Endothelial cell of umbilical vein (primary cell): ENCODE results near the gene CD37. TPM values are rescaled to one million over a fixed set of nuclear protein-coding genes. Genes with fewer than 3 reads are reported as not detected.

Experiments
- BruUV-seq: library from RNA; stranded (reverse); fragments of 400-500 nt; replicated peaks from 2 replicates; lab custom pipeline; 2021; lab: Mats Ljungman, UMichigan
- CTCF ChIA-PET: fragments of 300-600, 350-600 bp; sonication (Branson Sonifier 250); formaldehyde crosslinking; loops from one replicate; lab custom pipeline; 2021; ENCODE audit warnings: antibody characterized with exemption, inconsistent platforms; lab: Charles Lee
- POLR2A ChIA-PET: fragments of 300-600, 350-600 bp; sonication (Branson Sonifier 250); formaldehyde crosslinking; loops from one replicate; lab custom pipeline; 2021; ENCODE audit warnings: antibody characterized with exemption, inconsistent platforms; lab: Charles Lee
- DNase-seq: peaks from one replicate; pipeline ENCODE4 v3.0.0-alpha.2; 2011; ENCODE audit warnings: low read depth, low spot score
- FAIRE-seq: peaks from 2 replicates; lab custom pipeline; 2011; peaks lifted over from hg19 to GRCh38; lab: Jason Lieb, UNC
- H2AFZ ChIP-seq: 2 replicates; pipeline ENCODE4 v1.6.0; 2012; ENCODE audit warnings: low read depth, low read length, control low read depth, inconsistent platforms
- H3K27ac ChIP-seq: 2 replicates; pipeline ENCODE4 v1.5.1; 2011; ENCODE audit warnings: low read depth, mild to moderate bottlenecking, control low read depth, low read length, moderate library complexity; ENCODE audit not compliant: insufficient read depth
- H3K27me3 ChIP-seq, 2 experiments: 2 replicates each; pipeline versions ENCODE4 v1.6.0 to v1.6.1; 2011; ENCODE audit warnings: low read length in 2 of 2, mixed read lengths in 1 of 2; ENCODE audit not compliant: control insufficient read depth in 2 of 2, insufficient read depth in 2 of 2
- H3K36me3 ChIP-seq, 2 experiments: 2 replicates in 1 of 2; 3 replicates in 1 of 2; pipeline ENCODE4 v1.5.1; 2011; ENCODE audit warnings: low read length in 2 of 2, mild to moderate bottlenecking in 1 of 2, moderate library complexity in 1 of 2; ENCODE audit not compliant: control insufficient read depth in 2 of 2, insufficient read depth in 2 of 2; ENCODE audit errors: extremely low read depth in 1 of 2
- H3K4me1 ChIP-seq: 3 replicates; pipeline ENCODE4 v1.5.1; 2011; ENCODE audit warnings: mild to moderate bottlenecking, low read length; ENCODE audit not compliant: control insufficient read depth, insufficient read depth; ENCODE audit errors: extremely low read depth
- H3K4me2 ChIP-seq: 2 replicates; pipeline ENCODE4 v1.6.1; 2011; ENCODE audit warnings: low read length, control low read depth, mixed read lengths; ENCODE audit not compliant: insufficient read depth
- H3K4me3 ChIP-seq, 3 experiments: fragments of 200-600 bp in 1 of 3; sonication (generic), shearing (Covaris generic) in 1 of 3; replicated peaks in 1 of 3; 2 replicates each; pipeline ENCODE4 v1.5.1; 2011 to 2016; ENCODE audit warnings: control low read depth in 3 of 3, low read length in 3 of 3, mild to moderate bottlenecking in 2 of 3, inconsistent platforms in 1 of 3, low read depth in 1 of 3, moderate library complexity in 1 of 3; ENCODE audit not compliant: insufficient read depth in 1 of 3
- H3K79me2 ChIP-seq: 2 replicates; pipeline ENCODE4 v1.6.0; 2012; ENCODE audit warnings: low read length, inconsistent platforms; ENCODE audit not compliant: control insufficient read depth, insufficient read depth
- H3K9ac ChIP-seq: replicated peaks from 2 replicates; pipeline ENCODE3; 2011; ENCODE audit warnings: low read length, control low read depth; ENCODE audit not compliant: insufficient read depth; ENCODE audit errors: extremely low read depth
- H3K9me1 ChIP-seq: replicated peaks from 3 replicates; pipeline ENCODE4 v1.6.0; 2011; ENCODE audit warnings: mild to moderate bottlenecking, low read length; ENCODE audit not compliant: control insufficient read depth, insufficient read depth; ENCODE audit errors: extremely low read depth
- H3K9me3 ChIP-seq: replicated peaks from 2 replicates; pipeline ENCODE4 v1.5.1; 2012; ENCODE audit warnings: low read length, inconsistent platforms; ENCODE audit not compliant: control insufficient read depth, insufficient read depth
- H4K20me1 ChIP-seq: replicated peaks from 2 replicates; pipeline ENCODE3; 2011; ENCODE audit warnings: mild to moderate bottlenecking, low read length; ENCODE audit not compliant: control insufficient read depth, insufficient read depth; ENCODE audit errors: extremely low read depth
- CTCF ChIP-seq, 2 donors: IDR thresholded peaks; 1 replicate in 1 of 2; 2 replicates in 1 of 2; pipeline ENCODE4 v1.5.1; 2011; ENCODE audit warnings: low read length in 2 of 2, mild to moderate bottlenecking in 2 of 2, moderate library complexity in 2 of 2, control low read depth in 1 of 2, inconsistent platforms in 1 of 2, low read depth in 1 of 2; ENCODE audit not compliant: insufficient read depth in 1 of 2; ENCODE audit errors: extremely low read depth in 1 of 2
- EZH2 ChIP-seq: IDR thresholded peaks from 2 replicates; pipeline ENCODE4 v1.6.1; 2012; ENCODE audit warnings: borderline replicate concordance, low read depth, mild to moderate bottlenecking, moderate library complexity, low read length, inconsistent platforms; ENCODE audit not compliant: severe bottlenecking
- FOS ChIP-seq: IDR thresholded peaks from 2 replicates; pipeline ENCODE4 v1.6.1; 2011; ENCODE audit warnings: mild to moderate bottlenecking, low read length, moderate library complexity, borderline replicate concordance; ENCODE audit not compliant: insufficient read depth
- GATA2 ChIP-seq: IDR thresholded peaks from 2 replicates; pipeline ENCODE4 v1.7.0; 2011; ENCODE audit warnings: low read depth, mild to moderate bottlenecking, moderate library complexity, mixed read lengths, low read length; ENCODE audit not compliant: insufficient read length, insufficient read depth
- JUN ChIP-seq: IDR thresholded peaks from 2 replicates; pipeline ENCODE4 v1.6.1; 2011; ENCODE audit warnings: borderline replicate concordance, low read depth; ENCODE audit not compliant: insufficient read length, insufficient read depth
- MYC ChIP-seq: IDR thresholded peaks from one replicate; pipeline ENCODE4 v1.6.1; 2011; ENCODE audit warnings: mild to moderate bottlenecking, low read depth, low read length
- POLR2A ChIP-seq: IDR thresholded peaks from 2 replicates; pipeline ENCODE4 v1.6.1; 2012; ENCODE audit warnings: low read depth, mild to moderate bottlenecking, control low read depth, low read length
- POLR2AphosphoS5 ChIP-seq: IDR thresholded peaks from 2 replicates; pipeline ENCODE4 v1.6.1; 2012; ENCODE audit warnings: low read depth, mild to moderate bottlenecking, control low read depth, low read length, moderate library complexity; ENCODE audit not compliant: insufficient read depth
- dilution Hi-C: fragments of 300-500 bp; cut with MboI; formaldehyde crosslinking; loops from one replicate; pipeline ENCODE4 v1.15.0; 2019; ENCODE audit warnings: low sequenced_read_pairs; ENCODE audit not compliant: extremely low pct_ligation_motif_present
- intact Hi-C: fragments of 100-400 bp; cut with micrococcal nuclease; formaldehyde crosslinking; loops from one replicate; pipeline ENCODE4 v1.10.0; 2022
- polyA plus RNA-seq, 4 experiments: library from polyadenylated mRNA; depleted of rRNA in 3 of 4; stranded (reverse) in 3 of 4; unstranded in 1 of 4; fragments of >200 nt; gene quantifications; 2 replicates each; pipeline versions ENCODE4 v1.2.1 to v1.2.3, GENCODE V29; 2011 to 2012; ENCODE audit warnings: missing spikeins in 1 of 4
- total RNA-seq: library from RNA; stranded (reverse); gene quantifications from 2 replicates; pipeline ENCODE4 v1.2.3, GENCODE V29; 2021
- TF ChIP-seq, protein P1 (sequence below): IDR thresholded peaks from 2 replicates; pipeline ENCODE4 v1.6.1; 2011; ENCODE audit not compliant: insufficient read depth, insufficient read length

Gene CD37
- total and polyA plus RNA-seq, 2 donors (not counting 3 experiments of a cell fraction or from before 2014, with no cell fraction given), result not detected

DNA sequence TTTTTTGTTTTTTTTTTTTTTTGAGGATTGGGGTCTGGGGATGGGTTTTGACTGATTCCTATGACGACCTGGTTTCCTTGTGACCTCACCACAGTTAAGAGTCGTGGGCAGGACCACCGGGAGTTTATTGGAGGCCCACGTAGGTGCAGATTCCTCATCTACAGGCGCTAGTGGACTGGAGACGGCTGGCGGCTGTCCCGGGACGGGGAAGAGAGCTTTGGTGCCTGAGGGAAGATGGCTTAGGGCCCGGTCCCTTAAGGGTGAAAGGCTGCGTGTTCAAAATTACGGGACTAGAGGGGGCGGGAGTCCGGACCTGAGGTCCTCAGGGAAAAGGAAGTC lies 27.7 kb downstream of the CD37 start:
- CTCF ChIA-PET, result interaction anchor here (0.7 to 1.3 kb wide), 6 partner anchors 9 to 113 kb away, joined by 3 read pairs; partner anchors contain the start of gene SLC17A7
- DNase-seq (no peak), FAIRE-seq (no peak)
- peak overlapping the region; percentile 91 for H3K27ac ChIP-seq
- H3K9me3 ChIP-seq, result no peaks in the 10 kb centered on the region
- intact Hi-C loops (loop anchor here (1.0 to 2.0 kb wide), 2 partner anchors 30 to 80 kb away; no protein-coding TSS in a partner anchor), dilution Hi-C loops (no loop called here)
- peak overlapping the region; percentile 98 for H3K9ac ChIP-seq
- peaks cover 13% of the 10 kb centered on the region for H3K4me1 ChIP-seq
- peak overlapping the region; percentile 60 for H2AFZ ChIP-seq
- POLR2A ChIA-PET, result interaction anchor here (0.8 to 1.0 kb wide), 2 partner anchors 13 to 17 kb away, joined by 3 read pairs; no protein-coding TSS in a partner anchor
- peak overlapping the region; percentile 82 for H3K4me2 ChIP-seq
- H3K27me3 ChIP-seq, result no peaks in the 10 kb centered on the region
- peak overlapping the region; percentile 83 to 97 (median 95) for H3K4me3 ChIP-seq
- peaks cover 3% of the 10 kb centered on the region in 2 experiments for H3K36me3 ChIP-seq
- BruUV-seq, result no TSS peak
- TF ChIP-seq, protein P1, sequence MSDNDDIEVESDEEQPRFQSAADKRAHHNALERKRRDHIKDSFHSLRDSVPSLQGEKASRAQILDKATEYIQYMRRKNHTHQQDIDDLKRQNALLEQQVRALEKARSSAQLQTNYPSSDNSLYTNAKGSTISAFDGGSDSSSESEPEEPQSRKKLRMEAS, result no peak
- TF ChIP-seq JUN (no peak), MYC (no peak), FOS (no peak), GATA2 (no peak), POLR2A (no peak), POLR2AphosphoS5 (no peak), EZH2 (no peak), CTCF (IDR thresholded peaks at IDR 0.05; ENCODE audit: extremely low read depth in 1 of 2, insufficient read depth in 1 of 2, low read depth in 1 of 2, low read length in 2 of 2) (no peak)
- no peaks in the 10 kb centered on the region for H3K9me1 ChIP-seq
- peaks cover 33% of the 10 kb centered on the region for H3K79me2 ChIP-seq
- H4K20me1 ChIP-seq, result no peaks in the 10 kb centered on the region
